ENCODE results near the gene LRBA.
"Not testable (repeated sequence)": the region's sequence is repeated elsewhere in the genome, so short reads cannot be mapped to it uniquely, and the experiment has no call there.

The LRBA gene

GRCh38 chr4:150540959-150541360 is 474.1 kb downstream of the LRBA start:
- no peak for DNase-seq

- no peak for DNase-seq
These were observed 474.5 kb downstream of the LRBA start for GRCh38 chr4:150540536-150540935.

- DNase-seq: not testable (repeated sequence)
These were observed 477.2 kb downstream of the LRBA start for GRCh38 chr4:150537911-150538310.

- no peak for DNase-seq
These were observed 480.3 kb downstream of the LRBA start for GRCh38 chr4:150534818-150535217.

GRCh38 chr4:150533673-150534072 is 481.4 kb downstream of the LRBA start:
- no peak for DNase-seq

- no peak for DNase-seq
These were observed 489.7 kb downstream of the LRBA start for GRCh38 chr4:150525321-150525868.

GRCh38 chr4:150518559-150518958 is 496.5 kb downstream of the LRBA start:
- no peak for DNase-seq

- DNase-seq: no peak
These were observed 499.9 kb downstream of the LRBA start for GRCh38 chr4:150515135-150515534.

- no peak for DNase-seq
These were observed 500.4 kb downstream of the LRBA start for GRCh38 chr4:150514709-150515108.

- DNase-seq: no peak
These were observed 504.8 kb downstream of the LRBA start for GRCh38 chr4:150510176-150510865.

- not testable (repeated sequence) for DNase-seq
These were observed 507.4 kb downstream of the LRBA start for GRCh38 chr4:150507656-150508055.

- no peak for DNase-seq
These were observed 513.1 kb downstream of the LRBA start for GRCh38 chr4:150501983-150502382.

GRCh38 chr4:150501009-150501727 is 513.9 kb downstream of the LRBA start:
- no peak for DNase-seq

- no peak for DNase-seq
These were observed 517.5 kb downstream of the LRBA start for GRCh38 chr4:150497612-150498011.

GRCh38 chr4:150495550-150495949 is 519.5 kb downstream of the LRBA start:
- no peak for DNase-seq

- no peak for DNase-seq
These were observed 521.2 kb downstream of the LRBA start for GRCh38 chr4:150493851-150494250.

- no peak for DNase-seq
These were observed 523.7 kb downstream of the LRBA start for GRCh38 chr4:150491132-150492049.

- DNase-seq: no peak
These were observed 532.5 kb downstream of the LRBA start for GRCh38 chr4:150482581-150482980.

- DNase-seq: no peak
These were observed 535.4 kb downstream of the LRBA start for GRCh38 chr4:150479657-150480056.

GRCh38 chr4:150477869-150478268 is 537.2 kb downstream of the LRBA start:
- DNase-seq: no peak

GRCh38 chr4:150476776-150477175 is 538.3 kb downstream of the LRBA start:
- DNase-seq: no peak

GRCh38 chr4:150475763-150476162 is 539.3 kb downstream of the LRBA start:
- DNase-seq: no peak

- DNase-seq: no peak
These were observed 550.6 kb downstream of the LRBA start for GRCh38 chr4:150464523-150464922.

Data from activated effector memory CD4-positive, alpha-beta T cell treated with anti-CD3 and anti-CD28 coated beads, Interleukin-2, amount 50 U/mL, for 16 hours (primary cell).